H1 (cell line): ENCODE measurements around the gene SMIM24.

ENCODE experiments used
- CTCF ChIP-seq, 3 experiments: IDR thresholded peaks; 1 replicate in 2 of 3; 2 replicates in 1 of 3; pipeline versions ENCODE4 v1.5.1 to v1.6.1; 2011; ENCODE audit warnings: low read length in 3 of 3, mild to moderate bottlenecking in 3 of 3, inconsistent platforms in 2 of 3, low read depth in 1 of 3, moderate library complexity in 1 of 3; ENCODE audit not compliant: insufficient read depth in 1 of 3; ENCODE audit errors: control extremely low read depth in 1 of 3
- EZH2 ChIP-seq: fragments of 200-600 bp; sonication (generic); IDR thresholded peaks from 2 replicates; pipeline ENCODE4 v1.7.1; 2012; ENCODE audit warnings: low read depth, mild to moderate bottlenecking, moderate library complexity, low read length, inconsistent platforms; ENCODE audit not compliant: severe bottlenecking
- RAD21 ChIP-seq, 2 experiments: IDR thresholded peaks in 1 of 2; conservative IDR thresholded peaks in 1 of 2; 2 replicates each; pipeline ENCODE4 v1.6.1; 2011; ENCODE audit warnings: low read depth in 2 of 2, low read length in 2 of 2, improper control_type of control experiment in 1 of 2, inconsistent platforms in 1 of 2, mild to moderate bottlenecking in 1 of 2, moderate library complexity in 1 of 2
- RFX5 ChIP-seq: IDR thresholded peaks from 2 replicates; pipeline ENCODE4 v1.6.1; 2011; ENCODE audit warnings: low read depth, low read length, improper control_type of control experiment, borderline replicate concordance
- TEAD4 ChIP-seq: IDR thresholded peaks from 2 replicates; pipeline ENCODE4 v1.6.1; 2012; ENCODE audit warnings: low read depth, low read length, inconsistent platforms, mixed read lengths

- peak; percentile 9 to 48 (median 29); a peak in 2 of 4 replicates for TF ChIP-seq CTCF (IDR thresholded peaks at IDR 0.05; ENCODE audit: control extremely low read depth in 1 of 3, insufficient read depth in 1 of 3, low read depth in 1 of 3, low read length in 3 of 3)
- no peak for TF ChIP-seq RAD21 (IDR thresholded peaks at IDR 0.05 in 1 of 2, conservative IDR thresholded peaks at IDR 0.05 in 1 of 2; ENCODE audit: low read depth in 2 of 2, low read length in 2 of 2)
- TF ChIP-seq RFX5: no peak
- TF ChIP-seq EZH2: no peak
- TF ChIP-seq TEAD4: no peak
Measured at GRCh38 chr19:3526507-3527237, 46.3 kb upstream of the SMIM24 start.
